H1 (cell line): ENCODE data around the gene TM9SF1. TPM values are rescaled to one million over a fixed set of nuclear protein-coding genes. Genes with fewer than 3 reads are reported as not detected.

Experiments used
- CTCF ChIA-PET: fragments of 300-600 bp; sonication (Branson Sonifier 250); formaldehyde crosslinking; loops from one replicate; lab custom pipeline; 2021; ENCODE audit not compliant: partially characterized antibody; lab: Charles Lee
- POLR2A ChIA-PET: fragments of 300-600 bp; sonication (Branson Sonifier 250); formaldehyde crosslinking; loops from one replicate; lab custom pipeline; 2021; ENCODE audit warnings: inconsistent platforms; ENCODE audit not compliant: partially characterized antibody; lab: Charles Lee
- DNase-seq, 2 experiments: peaks; one replicate each; pipeline versions ENCODE4 v3.0.0 to v3.0.0-alpha.2; 2010 to 2022; ENCODE audit warnings: low spot score in 2 of 2, low read depth in 1 of 2, mixed read lengths in 1 of 2
- FAIRE-seq: peaks from 2 replicates; lab custom pipeline; 2011; peaks lifted over from hg19 to GRCh38; lab: Jason Lieb, UNC
- H2AFZ ChIP-seq: 2 replicates; pipeline ENCODE4 v1.8.1; 2012; ENCODE audit warnings: low read length, inconsistent platforms
- H2AK5ac ChIP-seq: 2 replicates; pipeline ENCODE4 v1.6.1; 2013; ENCODE audit warnings: low read depth, low read length
- H2BK120ac ChIP-seq: replicated peaks from 2 replicates; pipeline ENCODE3; 2013; ENCODE audit warnings: low read depth, low read length, inconsistent platforms
- H2BK12ac ChIP-seq: 2 replicates; pipeline ENCODE4 v1.6.1; 2013; ENCODE audit warnings: low read depth, low read length
- H2BK15ac ChIP-seq: 2 replicates; pipeline ENCODE4 v1.6.1; 2013; ENCODE audit warnings: low read length
- H2BK20ac ChIP-seq: 2 replicates; pipeline ENCODE4 v1.6.1; 2013; ENCODE audit warnings: low read length
- H2BK5ac ChIP-seq: 2 replicates; pipeline ENCODE4 v1.6.1; 2013; ENCODE audit warnings: low read depth, low read length
- H3K14ac ChIP-seq: 2 replicates; pipeline ENCODE4 v1.6.1; 2013; ENCODE audit warnings: inconsistent platforms; ENCODE audit not compliant: insufficient read length
- H3K18ac ChIP-seq: 2 replicates; pipeline ENCODE4 v1.6.1; 2013; ENCODE audit warnings: low read length; ENCODE audit errors: extremely low read depth
- H3K23ac ChIP-seq: 2 replicates; pipeline ENCODE4 v1.6.1; 2013; ENCODE audit warnings: inconsistent platforms; ENCODE audit not compliant: insufficient read length
- H3K23me2 ChIP-seq: 2 replicates; pipeline ENCODE4 v1.6.1; 2013; ENCODE audit warnings: low read depth, low read length
- H3K27ac ChIP-seq: 2 replicates; pipeline ENCODE4 v1.6.1; 2011; ENCODE audit warnings: low read depth, low read length, inconsistent platforms
- H3K27me3 ChIP-seq, 4 experiments: replicated peaks in 1 of 4; 1 replicate in 1 of 4; 2 replicates in 3 of 4; pipeline versions ENCODE4 v1.6.1 to v1.8.1; 2011 to 2013; ENCODE audit warnings: low read length in 3 of 4, mild to moderate bottlenecking in 3 of 4, inconsistent platforms in 2 of 4, mixed read lengths in 2 of 4, moderate library complexity in 1 of 4; ENCODE audit not compliant: control insufficient read depth in 3 of 4, insufficient read depth in 3 of 4; ENCODE audit errors: extremely low read depth in 1 of 4
- H3K36me3 ChIP-seq, 4 experiments: 2 replicates each; pipeline versions ENCODE4 v1.6.1 to v1.8.1; 2011 to 2013; ENCODE audit warnings: mild to moderate bottlenecking in 4 of 4, low read length in 3 of 4, moderate library complexity in 2 of 4, control low read depth in 1 of 4, inconsistent platforms in 1 of 4; ENCODE audit not compliant: insufficient read depth in 4 of 4, control insufficient read depth in 2 of 4
- H3K4ac ChIP-seq: replicated peaks from 2 replicates; pipeline ENCODE3; 2013; ENCODE audit warnings: low read length, low read depth, mixed read lengths, inconsistent platforms; ENCODE audit not compliant: insufficient read length
- H3K4me1 ChIP-seq, 4 experiments: replicated peaks in 1 of 4; 1 replicate in 1 of 4; 2 replicates in 3 of 4; pipeline versions ENCODE4 v1.6.1 to v1.8.1; 2011 to 2013; ENCODE audit warnings: low read length in 3 of 4, inconsistent platforms in 2 of 4, mixed read lengths in 1 of 4; ENCODE audit not compliant: insufficient read depth in 4 of 4, control insufficient read depth in 3 of 4
- H3K4me2 ChIP-seq, 2 experiments: 2 replicates each; pipeline versions ENCODE4 v1.6.1 to v1.8.1; 2011 to 2013; ENCODE audit warnings: low read depth in 2 of 2, low read length in 2 of 2, control low read depth in 1 of 2, inconsistent platforms in 1 of 2, mild to moderate bottlenecking in 1 of 2; ENCODE audit not compliant: insufficient read depth in 1 of 2
- H3K4me3 ChIP-seq, 4 experiments: fragments of 200-600, 300-600 bp in 1 of 4; sonication (generic), shearing (Covaris generic), sonication (Bioruptor Twin) in 1 of 4; 2 replicates each; pipeline versions ENCODE4 v1.5.1 to v1.8.1; 2011 to 2016; ENCODE audit warnings: low read length in 4 of 4, low read depth in 3 of 4, control low read depth in 2 of 4, inconsistent platforms in 2 of 4, mild to moderate bottlenecking in 2 of 4, mixed read lengths in 1 of 4, moderate library complexity in 1 of 4; ENCODE audit not compliant: insufficient read depth in 2 of 4; ENCODE audit errors: extremely low read depth in 1 of 4
- H3K56ac ChIP-seq: replicated peaks from 2 replicates; pipeline ENCODE3; 2013; ENCODE audit warnings: low read depth, mild to moderate bottlenecking, mixed read lengths, low read length, inconsistent platforms; ENCODE audit not compliant: insufficient read length
- H3K79me1 ChIP-seq: 2 replicates; pipeline ENCODE4 v1.6.1; 2013; ENCODE audit warnings: low read depth, low read length, control low read depth
- H3K79me2 ChIP-seq, 2 experiments: 2 replicates each; pipeline versions ENCODE4 v1.6.1 to v1.8.1; 2012 to 2013; ENCODE audit warnings: low read length in 2 of 2, mild to moderate bottlenecking in 2 of 2, inconsistent platforms in 1 of 2; ENCODE audit not compliant: insufficient read depth in 2 of 2, control insufficient read depth in 1 of 2
- H3K9ac ChIP-seq, 4 experiments: replicated peaks in 1 of 4; 1 replicate in 1 of 4; 2 replicates in 3 of 4; pipeline versions ENCODE4 v1.6.1 to v1.8.1; 2011 to 2013; ENCODE audit warnings: low read depth in 3 of 4, low read length in 3 of 4, control low read depth in 2 of 4, mild to moderate bottlenecking in 2 of 4, moderate library complexity in 2 of 4, inconsistent platforms in 1 of 4; ENCODE audit errors: extremely low read depth in 1 of 4
- H3K9me3 ChIP-seq, 2 experiments: 2 replicates each; pipeline versions ENCODE4 v1.6.1 to v1.8.1; 2012 to 2013; ENCODE audit warnings: mild to moderate bottlenecking in 2 of 2, moderate library complexity in 2 of 2, control low read depth in 1 of 2, inconsistent platforms in 1 of 2, low read depth in 1 of 2, low read length in 1 of 2, mixed read lengths in 1 of 2; ENCODE audit not compliant: insufficient read depth in 2 of 2
- H4K20me1 ChIP-seq, 2 experiments: replicated peaks in 1 of 2; 2 replicates each; pipeline versions ENCODE3 to v1.8.1; 2011 to 2013; ENCODE audit warnings: inconsistent platforms in 2 of 2, low read length in 2 of 2, mild to moderate bottlenecking in 1 of 2; ENCODE audit not compliant: insufficient read depth in 2 of 2, control insufficient read depth in 1 of 2
- H4K5ac ChIP-seq: 2 replicates; pipeline ENCODE4 v1.6.1; 2013; ENCODE audit warnings: low read length, low read depth, mixed read lengths, inconsistent platforms; ENCODE audit not compliant: insufficient read length
- H4K8ac ChIP-seq: 2 replicates; pipeline ENCODE4 v1.8.0; 2013; ENCODE audit warnings: mild to moderate bottlenecking, moderate library complexity, low read length, inconsistent platforms; ENCODE audit not compliant: insufficient read depth; ENCODE audit errors: extremely low read depth
- H4K91ac ChIP-seq: replicated peaks from 2 replicates; pipeline ENCODE3; 2013; ENCODE audit warnings: low read length, mixed read lengths, inconsistent platforms; ENCODE audit not compliant: insufficient read length
- CTBP2 ChIP-seq: IDR thresholded peaks from 2 replicates; pipeline ENCODE4 v1.7.0; 2011; ENCODE audit warnings: borderline replicate concordance, mild to moderate bottlenecking, moderate library complexity, mixed read lengths, low read length; ENCODE audit not compliant: insufficient read depth, insufficient read length
- EZH2 ChIP-seq: fragments of 200-600 bp; sonication (generic); IDR thresholded peaks from 2 replicates; pipeline ENCODE4 v1.7.1; 2012; ENCODE audit warnings: low read depth, mild to moderate bottlenecking, moderate library complexity, low read length, inconsistent platforms; ENCODE audit not compliant: severe bottlenecking
- GTF2F1 ChIP-seq: IDR thresholded peaks from 2 replicates; pipeline ENCODE4 v1.6.1; 2012; ENCODE audit warnings: low read depth, low read length, improper control_type of control experiment, borderline replicate concordance
- HDAC2 ChIP-seq, 2 experiments: fragments of 300-600 bp in 1 of 2; sonication (generic) in 1 of 2; IDR thresholded peaks; 2 replicates each; pipeline ENCODE4 v1.6.1; 2011 to 2012; ENCODE audit warnings: low read depth in 2 of 2, low read length in 2 of 2, mild to moderate bottlenecking in 2 of 2, moderate library complexity in 2 of 2, borderline replicate concordance in 1 of 2, inconsistent platforms in 1 of 2
- KDM1A ChIP-seq: fragments of 200-600, 300-600 bp; sonication (generic); IDR thresholded peaks from 2 replicates; pipeline ENCODE4 v1.7.1; 2016; ENCODE audit warnings: mild to moderate bottlenecking, low read length, borderline replicate concordance
- KDM4A ChIP-seq: IDR thresholded peaks from one replicate; pipeline ENCODE4 v1.7.1; 2012; ENCODE audit warnings: low read depth, mild to moderate bottlenecking, moderate library complexity, low read length, inconsistent platforms; ENCODE audit not compliant: severe bottlenecking
- RNF2 ChIP-seq: fragments of 200-900, 300-1000 bp; sonication (generic); IDR thresholded peaks from 2 replicates; pipeline ENCODE4 v1.7.1; 2016; ENCODE audit warnings: borderline replicate concordance, low read depth, mild to moderate bottlenecking, antibody characterized with exemption, low read length; ENCODE audit not compliant: poor library complexity, severe bottlenecking; ENCODE audit errors: missing control alignments
- RXRA ChIP-seq: IDR thresholded peaks from 2 replicates; pipeline ENCODE4 v1.6.1; 2011; ENCODE audit warnings: low read depth, mild to moderate bottlenecking, low read length, moderate library complexity; ENCODE audit not compliant: insufficient read depth
- SIX5 ChIP-seq: IDR thresholded peaks from 2 replicates; pipeline ENCODE4 v1.6.1; 2011; ENCODE audit warnings: mild to moderate bottlenecking, low read depth, low read length
- SP1 ChIP-seq: IDR thresholded peaks from 2 replicates; pipeline ENCODE4 v1.6.1; 2011; ENCODE audit warnings: low read depth, low read length
- TAF7 ChIP-seq: optimal IDR thresholded peaks from 2 replicates; pipeline ENCODE3; 2011; ENCODE audit warnings: low read depth, mild to moderate bottlenecking, inconsistent platforms, low read length, moderate library complexity, borderline replicate concordance
- TCF12 ChIP-seq: IDR thresholded peaks from 2 replicates; pipeline ENCODE4 v1.6.1; 2011; ENCODE audit warnings: low read depth, mild to moderate bottlenecking, low read length
- WGBS, 2 experiments: shearing (Covaris generic) in 1 of 2; methylation state at CpG; one replicate each; pipeline versions ENCODE4 v1.1.6 to v1.1.7; 2013 to 2015; ENCODE audit warnings: low lambda C conversion rate in 2 of 2, mixed read lengths in 2 of 2, inconsistent platforms in 1 of 2, low coverage in 1 of 2, missing lambda C conversion rate in 1 of 2; ENCODE audit not compliant: insufficient replicate concordance in 2 of 2, insufficient coverage in 1 of 2, insufficient read length in 1 of 2; ENCODE audit errors: extremely low coverage in 1 of 2, missing lambda C conversion rate in 1 of 2; 5-methylcytosine and 5-hydroxymethylcytosine counted together
- polyA plus RNA-seq, 7 experiments: library from polyadenylated mRNA; depleted of rRNA in 3 of 7; stranded (reverse) in 5 of 7; unstranded in 2 of 7; fragments of >200 nt in 5 of 7; fragments of 200-250 nt in 2 of 7; gene quantifications; 1 replicate in 5 of 7; 2 replicates in 1 of 7; 4 replicates in 1 of 7; pipeline versions ENCODE4 v1.2.1 to v1.2.3, GENCODE V29; 2011 to 2013; ENCODE audit warnings: missing spikeins in 2 of 7, mixed read lengths in 2 of 7
- total RNA-seq: library from RNA; stranded (reverse); fragmentation: NEBNext Ultra II Directional; extraction: Animal tissue kit (Norgen Biotek cat#: 25700); gene quantifications from 2 replicates; pipeline ENCODE4 v1.2.1, GENCODE V29; 2021

The TM9SF1 gene
- total and polyA plus RNA-seq, 2 of the 8 experiments (the other 6 are each of a cell fraction or from before 2014, with no cell fraction given) = 22.2 to 29.2 TPM

DNA sequence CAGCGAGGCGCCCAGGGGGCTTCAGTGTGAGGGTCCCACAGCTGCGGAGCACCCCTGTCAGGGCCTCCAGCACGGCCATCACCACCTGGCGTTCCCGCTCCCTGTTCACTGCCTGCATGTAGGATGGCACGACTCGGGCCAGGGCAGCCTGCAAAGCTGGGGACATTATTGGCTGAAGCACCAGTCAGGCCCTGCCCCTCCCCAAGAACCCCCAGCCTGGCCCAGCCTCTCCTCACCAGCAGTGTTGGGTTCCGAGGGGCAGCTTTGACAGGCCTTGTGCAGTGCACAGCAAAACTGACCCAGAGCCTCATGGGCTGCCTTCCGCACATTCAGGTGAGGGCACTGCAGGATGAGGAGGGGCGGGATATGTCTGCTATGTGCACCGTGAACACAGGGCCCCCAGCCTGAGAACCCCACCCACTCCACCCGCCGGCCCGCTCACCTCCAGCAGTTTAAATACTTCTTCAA, 12.2 kb downstream of the TM9SF1 start:
- H3K4me2 ChIP-seq = no peak overlapping the region
- WGBS, 2 experiments = 94% methylated on average over 13 of the region's 15 CpGs; no CpG with 5 or more reads in 1 of the 2 experiments
- H3K4me3 ChIP-seq = no peak overlapping the region
- DNase-seq = no peak
- no peak overlapping the region for H2AFZ ChIP-seq
- ChIA-PET CTCF (interaction anchor here (1.0 to 1.3 kb wide), 2 partner anchors 11 to 22 kb away, joined by 4 to 5 read pairs; partner anchors contain the start of genes IRF9 and REC8), POLR2A (interaction anchor here (0.8 to 9.3 kb wide), 8 partner anchors 8 to 58 kb away, joined by 3 to 158 read pairs (median 6); partner anchors contain the start of genes EMC9, IRF9, REC8 and RNF31)
- H3K79me2 ChIP-seq = peaks cover 0 to 13% of the 10 kb centered on the region in 2 experiments; a peak in 2 of 4 replicates
- H2AK5ac ChIP-seq = no peak overlapping the region
- H3K27me3 ChIP-seq = no peaks in the 10 kb centered on the region
- no peak overlapping the region for H4K5ac ChIP-seq
- no peak overlapping the region for H2BK120ac ChIP-seq
- H3K36me3 ChIP-seq = peaks cover 26 to 83% (median 69%) of the 10 kb centered on the region in 4 experiments
- H3K23me2 ChIP-seq = peaks cover 3% of the 10 kb centered on the region; the same call in 1 of the 2 replicates
- peaks cover 2 to 28% of the 10 kb centered on the region in 2 experiments for H4K20me1 ChIP-seq
- H4K91ac ChIP-seq = no peak overlapping the region
- no peak overlapping the region for H2BK12ac ChIP-seq
- no peak overlapping the region for H3K14ac ChIP-seq
- no peak overlapping the region for H3K4ac ChIP-seq
- no peak overlapping the region for H3K9ac ChIP-seq
- no peak overlapping the region for H3K23ac ChIP-seq
- H3K4me1 ChIP-seq = peaks cover 0 to 6% (median 4%) of the 10 kb centered on the region in 4 experiments; a peak in 6 of 7 replicates
- H2BK5ac ChIP-seq = no peak overlapping the region
- H3K56ac ChIP-seq = no peak overlapping the region
- no peak for FAIRE-seq
- no peaks in the 10 kb centered on the region for H3K9me3 ChIP-seq
- no peak overlapping the region for H3K18ac ChIP-seq
- H3K27ac ChIP-seq = no peak overlapping the region
- no peak overlapping the region for H2BK20ac ChIP-seq
- peaks cover 14% of the 10 kb centered on the region for H3K79me1 ChIP-seq
- no peak overlapping the region for H2BK15ac ChIP-seq
- no peak overlapping the region; the same call in 1 of the 2 replicates for H4K8ac ChIP-seq
- no peak for TF ChIP-seq CTBP2
- TF ChIP-seq RXRA = no peak
- no peak for TF ChIP-seq HDAC2 (IDR thresholded peaks at IDR 0.05; ENCODE audit: borderline replicate concordance in 1 of 2, low read depth in 2 of 2, low read length in 2 of 2)
- TF ChIP-seq EZH2 = no peak
- TF ChIP-seq KDM1A = no peak
- TF ChIP-seq RNF2 = no peak
- TF ChIP-seq KDM4A = no peak
- no peak for TF ChIP-seq GTF2F1
- TF ChIP-seq SP1 = no peak
- TF ChIP-seq SIX5 = no peak
- TF ChIP-seq TAF7 = no peak
- TF ChIP-seq TCF12 = no peak
